ENCODE results near the gene PIK3CB. TPM values are rescaled to one million over a fixed set of nuclear protein-coding genes. Genes with fewer than 3 reads are reported as not detected.

The PIK3CB gene
- total RNA-seq, 1 experiment from 2014 or later = 35.6 TPM

DNA sequence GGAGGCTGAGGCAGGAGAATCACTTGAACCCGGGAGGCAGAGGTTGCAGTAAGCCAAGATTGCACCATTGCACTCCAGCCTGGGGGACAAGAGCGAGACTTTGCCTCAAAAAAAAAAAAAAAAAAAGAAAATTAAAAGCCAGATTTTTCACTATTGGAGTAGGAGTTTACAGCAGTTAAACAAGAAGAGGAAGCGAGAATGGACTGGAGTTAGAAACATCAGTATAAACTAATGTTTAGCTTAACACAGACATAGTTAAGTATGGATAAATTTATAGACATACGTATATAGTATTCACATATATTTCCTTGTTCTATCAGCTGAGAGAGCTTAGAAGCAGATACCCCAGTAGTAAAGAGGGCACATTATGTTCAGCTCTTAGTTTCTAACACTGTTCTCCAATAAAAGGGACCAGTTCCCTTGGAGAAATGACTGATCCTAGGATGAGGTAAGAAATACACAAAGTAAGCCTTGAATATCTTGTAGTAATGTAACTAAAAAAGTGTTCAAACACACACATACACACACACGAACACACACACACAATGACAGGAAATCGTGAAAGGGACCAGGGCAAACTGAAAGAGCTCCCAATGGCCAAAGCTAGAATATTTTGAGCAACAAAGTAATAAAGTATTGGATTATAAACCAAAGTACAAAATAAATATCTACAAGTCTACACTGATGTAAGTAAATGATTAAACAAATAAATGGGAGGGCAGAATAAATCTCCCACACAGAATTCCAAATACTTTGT is 25.1 kb downstream of the PIK3CB start:
- no peaks in the 10 kb centered on the region for H3K4me1 ChIP-seq (ENCODE audit: insufficient read depth, low read length)
- Mint-ChIP-seq H3K9me3 (no peaks in the 10 kb centered on the region), H3K4me1 (no peaks in the 10 kb centered on the region), H3K27ac (peak overlapping the region in 1 of 3 experiments; percentile 68; a peak in 2 of 7 replicates), H3K4me3 (no peak overlapping the region), H3K27me3 (ENCODE audit: low read depth) (no peaks in the 10 kb centered on the region), H3K36me3 (ENCODE audit: insufficient read depth in 1 of 3, low read depth in 3 of 3) (peaks cover 0 to 16% (median 16%) of the 10 kb centered on the region in 3 experiments; a peak in 6 of 7 replicates)
- no peak overlapping the region for H2BK5ac ChIP-seq (ENCODE audit: insufficient read length, low read length)
- no peak overlapping the region for H3T11ph ChIP-seq (ENCODE audit: low read length)
- no peak overlapping the region for H3K14ac ChIP-seq (ENCODE audit: insufficient read depth, low read length)
- H3K27ac ChIP-seq (ENCODE audit: insufficient read length, low read depth, low read length) = no peak overlapping the region
- peaks cover 4% of the 10 kb centered on the region; the same call in 1 of the 2 replicates for H3K79me2 ChIP-seq (ENCODE audit: insufficient read depth, low read length)
- no peak overlapping the region for H2BK120ac ChIP-seq (ENCODE audit: low read depth, low read length, poor library complexity, severe bottlenecking)
- no CpG with 5 or more reads among the region's 6 CpGs for WGBS (ENCODE audit: extremely low coverage, insufficient read length, low lambda C conversion rate)
- H3K79me1 ChIP-seq (ENCODE audit: insufficient read depth, low read depth, low read length, poor library complexity, severe bottlenecking) = no peaks in the 10 kb centered on the region
- no peaks in the 10 kb centered on the region for H3K9me3 ChIP-seq (ENCODE audit: control insufficient read depth, low read depth, low read length)
- no peaks in the 10 kb centered on the region for H3K27me3 ChIP-seq (ENCODE audit: insufficient read depth, low read length)
- no peak overlapping the region for H2AK5ac ChIP-seq (ENCODE audit: insufficient read length, low read length)
- H4K91ac ChIP-seq (ENCODE audit: insufficient read length, low read depth, low read length) = no peak overlapping the region
- no peak overlapping the region for H2BK15ac ChIP-seq (ENCODE audit: low read depth, low read length)
- H4K20me1 ChIP-seq (ENCODE audit: control insufficient read depth, insufficient read depth, insufficient read length) = no peaks in the 10 kb centered on the region
- H3K56ac ChIP-seq (ENCODE audit: insufficient read length, low read depth, low read length) = no peak overlapping the region
- no peak overlapping the region for H3K4me2 ChIP-seq (ENCODE audit: insufficient read depth, insufficient read length, low read length)
- no peak overlapping the region for H2AFZ ChIP-seq (ENCODE audit: low read length)
- no peak overlapping the region for H3K18ac ChIP-seq (ENCODE audit: insufficient read length, low read depth, low read length)
- H2BK12ac ChIP-seq (ENCODE audit: insufficient read length, low read depth, low read length) = no peak overlapping the region
- no peak for DNase-seq
- TF ChIP-seq, protein P1, sequence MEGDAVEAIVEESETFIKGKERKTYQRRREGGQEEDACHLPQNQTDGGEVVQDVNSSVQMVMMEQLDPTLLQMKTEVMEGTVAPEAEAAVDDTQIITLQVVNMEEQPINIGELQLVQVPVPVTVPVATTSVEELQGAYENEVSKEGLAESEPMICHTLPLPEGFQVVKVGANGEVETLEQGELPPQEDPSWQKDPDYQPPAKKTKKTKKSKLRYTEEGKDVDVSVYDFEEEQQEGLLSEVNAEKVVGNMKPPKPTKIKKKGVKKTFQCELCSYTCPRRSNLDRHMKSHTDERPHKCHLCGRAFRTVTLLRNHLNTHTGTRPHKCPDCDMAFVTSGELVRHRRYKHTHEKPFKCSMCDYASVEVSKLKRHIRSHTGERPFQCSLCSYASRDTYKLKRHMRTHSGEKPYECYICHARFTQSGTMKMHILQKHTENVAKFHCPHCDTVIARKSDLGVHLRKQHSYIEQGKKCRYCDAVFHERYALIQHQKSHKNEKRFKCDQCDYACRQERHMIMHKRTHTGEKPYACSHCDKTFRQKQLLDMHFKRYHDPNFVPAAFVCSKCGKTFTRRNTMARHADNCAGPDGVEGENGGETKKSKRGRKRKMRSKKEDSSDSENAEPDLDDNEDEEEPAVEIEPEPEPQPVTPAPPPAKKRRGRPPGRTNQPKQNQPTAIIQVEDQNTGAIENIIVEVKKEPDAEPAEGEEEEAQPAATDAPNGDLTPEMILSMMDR (conservative IDR thresholded peaks at IDR 0.05) = no peak
- no peak overlapping the region for H3K23ac ChIP-seq (ENCODE audit: insufficient read length, low read depth, low read length)
- no peak overlapping the region for H4K5ac ChIP-seq (ENCODE audit: insufficient read length, low read depth, low read length)
- no peak overlapping the region for H2BK20ac ChIP-seq (ENCODE audit: low read depth, low read length, poor library complexity, severe bottlenecking)
- H3K4ac ChIP-seq (ENCODE audit: low read depth, low read length) = no peak overlapping the region
- no peaks in the 10 kb centered on the region for H3K23me2 ChIP-seq (ENCODE audit: insufficient read length, low read depth, low read length, poor library complexity, severe bottlenecking)
- no peak overlapping the region for H4K8ac ChIP-seq (replicated peaks; ENCODE audit: insufficient read length, low read depth, low read length)
- H3K9ac ChIP-seq (ENCODE audit: extremely low read depth, insufficient read length, low read length) = no peak overlapping the region
